CD4-positive, alpha-beta T cell treated with Interleukin-10 for 1 hour (primary cell): ENCODE results near the gene FBLN5.
A peak's percentile ranks its signal among the peaks of the same experiment; 100 is the strongest.
"Not testable (repeated sequence)": the region's sequence is repeated elsewhere in the genome, so short reads cannot be mapped to it uniquely, and the experiment has no call there.

Experiments
- DNase-seq: peaks from one replicate; pipeline ENCODE4 v3.0.0-alpha.2; 2020

The FBLN5 gene

DNA sequence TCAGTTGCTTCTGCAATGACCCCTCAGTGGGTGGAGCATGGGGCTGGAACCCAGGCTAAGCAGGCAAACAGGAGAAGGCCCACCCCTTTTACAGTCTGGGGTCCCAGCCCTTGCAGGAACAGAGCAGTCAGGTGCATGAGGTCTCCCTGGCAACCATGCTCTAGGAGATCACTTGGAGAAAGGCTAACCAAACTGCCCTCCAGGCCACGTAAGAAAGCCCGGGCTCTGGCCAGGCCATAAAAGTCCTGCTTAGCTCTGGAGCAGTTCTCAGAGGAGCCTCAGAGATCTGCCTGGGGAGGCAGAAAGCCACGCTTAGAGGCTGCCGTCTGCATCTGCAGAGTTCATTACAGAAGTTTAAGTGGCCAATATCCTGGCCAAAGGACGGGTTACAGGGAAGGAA lies 65.1 kb downstream of the FBLN5 start:
- no peak for DNase-seq

- DNase-seq = no peak
Observed at GRCh38 chr14:91879196-91879595, 68.3 kb downstream of the FBLN5 start.

GRCh38 chr14:91878274-91878673 lies 69.2 kb downstream of the FBLN5 start:
- no peak for DNase-seq

DNA sequence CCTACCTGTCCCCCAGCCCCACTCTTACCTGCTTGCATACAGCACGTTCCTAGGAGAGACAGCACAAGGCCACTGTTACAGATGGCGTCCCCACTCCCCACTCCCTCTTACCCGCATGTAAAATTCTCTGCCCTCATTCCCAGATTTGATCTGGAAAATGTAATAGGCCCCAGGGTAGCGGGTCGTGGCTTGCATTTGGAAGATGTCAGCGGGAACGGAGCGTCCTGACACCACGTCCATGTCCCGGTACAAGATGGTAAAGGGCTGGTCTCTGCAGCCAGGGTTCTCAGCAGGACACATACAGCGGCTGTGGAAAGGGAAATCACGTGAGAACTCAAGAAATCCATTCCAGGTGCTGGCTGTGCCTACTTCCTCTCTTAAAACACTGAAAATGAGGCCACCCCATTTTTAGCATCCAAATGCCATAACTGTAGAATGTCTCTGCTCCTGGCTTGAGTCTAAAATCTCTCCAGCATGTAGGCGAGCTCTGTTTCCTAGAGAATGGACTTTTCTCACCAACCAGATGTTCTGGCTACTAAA lies 70.0 kb downstream of the FBLN5 start:
- no peak for DNase-seq

GRCh38 chr14:91876492-91876891 lies 71.0 kb downstream of the FBLN5 start:
- DNase-seq = no peak

DNA sequence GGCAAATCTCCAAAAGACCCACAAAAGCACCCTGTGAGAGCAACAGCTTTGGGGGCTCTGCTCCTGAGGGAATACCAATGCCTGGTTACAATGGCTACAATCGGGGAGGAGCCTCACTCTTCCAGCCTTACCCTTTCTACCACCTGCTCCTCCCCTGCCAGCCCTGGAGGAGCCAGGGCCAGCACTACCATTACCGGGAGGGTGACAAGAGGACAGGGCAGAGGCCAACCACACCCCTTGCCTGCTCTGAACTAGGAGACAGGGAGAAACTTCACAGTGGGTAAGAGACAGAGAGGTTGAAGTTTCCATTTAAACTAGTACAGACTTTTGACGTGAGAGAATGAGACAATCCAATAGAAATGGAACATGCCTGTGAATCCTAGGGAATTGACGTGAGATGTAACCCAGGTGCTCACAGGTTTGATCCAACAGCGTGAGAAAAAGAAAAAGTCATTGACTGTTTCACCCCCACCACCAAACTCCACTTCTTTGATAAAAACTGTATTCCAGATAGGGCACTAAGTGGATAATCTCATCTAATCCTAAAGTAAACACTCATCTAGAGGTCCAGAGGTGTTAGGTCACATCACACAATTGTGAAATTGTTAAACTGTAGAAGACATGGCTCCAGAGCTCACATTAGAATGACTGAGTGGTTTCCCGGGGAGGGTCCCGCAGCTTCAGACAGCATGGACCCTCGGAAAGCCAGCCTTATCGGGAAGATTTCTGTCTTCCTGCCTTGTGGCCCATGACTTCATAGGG lies 71.8 kb downstream of the FBLN5 start:
- no peak for DNase-seq

- DNase-seq = peak; percentile 88
Observed at GRCh38 chr14:91873471-91874415, 73.8 kb downstream of the FBLN5 start.

DNA sequence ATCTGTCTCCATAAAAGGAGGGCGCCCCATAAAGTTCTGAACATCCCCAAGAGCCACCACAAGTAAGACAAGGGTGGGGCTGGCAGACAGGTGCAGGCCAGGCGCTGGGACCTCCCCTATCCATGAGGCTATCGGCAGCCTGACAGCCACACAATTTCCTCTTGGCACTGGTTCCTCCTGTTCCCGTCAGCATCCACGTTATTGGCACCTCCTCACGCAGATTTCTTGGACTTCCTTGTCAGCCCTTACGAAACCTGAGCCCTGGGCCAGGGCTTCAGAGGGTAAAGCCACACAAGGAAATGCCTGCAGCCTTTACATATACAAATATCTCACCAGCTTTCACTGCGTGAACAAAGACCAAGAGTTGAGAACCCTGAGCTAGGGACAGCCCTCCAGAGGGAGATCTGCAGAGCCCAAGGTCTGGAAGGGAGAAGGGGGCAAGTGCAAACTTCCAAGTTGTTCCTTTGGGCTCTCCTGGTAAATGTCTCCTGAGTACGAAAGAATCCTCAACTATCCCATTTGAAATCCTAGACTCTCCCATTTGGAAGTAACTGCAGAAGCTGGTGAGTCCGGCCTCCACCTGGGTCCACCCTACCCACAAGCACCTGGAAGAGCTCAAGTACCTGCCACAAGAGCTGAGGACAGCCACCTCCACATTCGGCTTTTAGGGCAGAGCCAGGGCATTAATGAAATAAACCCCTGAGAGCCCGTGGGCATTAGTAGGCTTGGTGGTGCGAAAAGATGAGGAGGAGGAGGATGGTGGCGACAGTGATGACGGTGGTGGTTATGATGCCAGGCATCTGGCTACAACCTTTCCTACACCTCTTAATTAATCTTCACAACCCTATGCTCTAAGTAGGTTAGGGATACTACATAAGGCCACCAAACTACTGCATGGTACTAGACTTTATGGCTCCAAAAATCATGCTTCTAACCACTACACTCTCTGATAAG lies 74.7 kb downstream of the FBLN5 start:
- peak; percentile 76 for DNase-seq

DNA sequence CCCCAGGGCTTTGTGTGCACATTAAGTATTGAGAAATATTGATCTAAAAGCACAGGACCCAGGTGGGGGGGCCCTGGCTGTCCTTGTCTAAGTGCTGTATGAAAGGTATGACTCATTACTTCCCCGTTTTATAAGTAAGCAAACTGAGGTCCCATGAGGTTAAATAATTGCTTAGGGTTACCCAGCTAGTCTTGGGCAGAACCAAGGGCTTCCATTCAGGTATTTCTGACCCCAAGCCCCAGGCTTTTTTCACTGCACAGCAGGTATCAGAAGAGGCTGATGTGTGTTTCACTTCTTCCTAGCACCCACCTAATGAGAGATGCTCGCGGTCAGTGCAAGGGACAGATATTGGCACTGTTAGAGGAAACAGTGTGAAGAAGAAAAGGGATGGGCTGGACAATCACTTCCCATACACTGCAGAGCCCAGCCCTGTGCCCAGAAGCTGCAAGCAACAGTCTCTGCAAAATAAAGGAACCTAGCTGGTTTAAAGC lies 75.4 kb downstream of the FBLN5 start:
- peak; percentile 48 for DNase-seq

DNA sequence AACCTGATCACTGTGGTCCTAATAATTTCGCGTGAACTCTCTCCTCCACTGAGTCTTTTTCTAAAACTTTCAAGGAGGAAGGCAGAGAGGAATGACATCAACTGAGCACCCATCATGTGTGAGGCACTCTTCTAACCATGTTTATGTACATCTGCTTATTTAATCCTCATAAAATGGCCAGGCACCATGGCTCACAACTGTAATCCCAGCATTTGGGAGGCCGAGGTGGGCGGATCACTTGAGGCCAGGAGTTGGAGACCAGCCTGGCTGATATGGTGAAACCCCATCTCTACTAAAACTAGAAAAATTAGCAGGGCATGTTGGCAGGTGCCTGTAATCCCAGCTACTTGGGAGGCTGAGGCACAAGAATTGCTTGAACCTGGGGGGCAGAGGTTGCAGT lies 76.1 kb downstream of the FBLN5 start:
- DNase-seq = not testable (repeated sequence)

DNA sequence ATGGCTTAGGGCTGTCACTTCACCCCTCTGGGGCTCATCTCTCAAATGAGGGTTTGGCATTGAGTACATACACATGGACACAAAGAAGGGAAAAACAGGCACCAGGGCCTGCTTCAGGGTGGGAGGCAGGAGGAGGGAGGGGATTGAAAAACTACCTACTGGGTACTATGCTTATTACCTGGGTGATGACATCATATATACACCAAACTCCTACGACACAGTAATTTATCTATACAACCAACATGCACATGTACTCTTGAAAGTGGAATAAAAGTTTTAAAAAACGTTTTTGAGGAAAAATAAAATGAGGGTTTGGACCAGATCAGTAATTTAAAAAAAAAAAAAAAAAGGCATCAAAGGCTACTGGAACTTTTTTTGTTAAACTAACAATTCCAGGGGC lies 76.6 kb downstream of the FBLN5 start:
- DNase-seq = no peak

DNA sequence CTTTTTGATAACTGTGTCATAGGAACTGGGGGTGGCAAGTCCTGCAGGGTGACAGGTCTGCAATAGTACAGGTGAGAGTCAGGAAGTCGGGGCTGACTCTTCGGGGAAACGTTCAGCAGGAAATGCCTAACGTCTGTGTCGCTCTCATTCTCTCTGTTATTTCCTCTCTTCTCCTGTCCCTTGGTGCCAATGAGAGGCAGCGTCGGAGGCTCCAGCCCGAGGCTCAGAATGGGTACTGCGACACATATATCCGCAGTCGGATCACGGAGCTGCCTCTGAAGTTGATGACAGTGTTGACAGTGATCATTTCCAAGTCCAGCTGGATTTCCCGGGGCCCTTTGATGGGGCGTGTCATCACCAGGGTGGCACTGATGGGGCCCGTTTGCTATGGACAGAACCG lies 77.5 kb downstream of the FBLN5 start:
- DNase-seq = peak; percentile 89

DNA sequence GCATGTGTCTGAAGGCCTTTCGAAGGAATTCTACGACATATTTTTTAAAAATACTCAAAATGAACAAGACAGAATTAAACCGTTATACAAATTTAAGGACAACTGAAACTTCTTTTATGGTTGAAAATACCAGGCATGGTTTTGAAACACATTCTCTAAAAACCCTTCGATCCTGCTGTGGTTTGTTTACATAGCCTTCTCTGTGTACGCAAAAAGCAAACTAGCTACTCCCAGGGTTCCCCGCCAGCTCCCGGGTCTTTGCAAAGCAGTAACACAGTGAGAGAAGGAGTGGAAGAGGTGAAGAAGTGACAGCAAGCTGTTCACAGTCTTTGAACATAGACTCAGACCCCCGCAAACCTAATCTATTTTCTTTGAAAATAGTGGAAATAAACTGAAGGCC lies 77.9 kb downstream of the FBLN5 start:
- no peak for DNase-seq

DNA sequence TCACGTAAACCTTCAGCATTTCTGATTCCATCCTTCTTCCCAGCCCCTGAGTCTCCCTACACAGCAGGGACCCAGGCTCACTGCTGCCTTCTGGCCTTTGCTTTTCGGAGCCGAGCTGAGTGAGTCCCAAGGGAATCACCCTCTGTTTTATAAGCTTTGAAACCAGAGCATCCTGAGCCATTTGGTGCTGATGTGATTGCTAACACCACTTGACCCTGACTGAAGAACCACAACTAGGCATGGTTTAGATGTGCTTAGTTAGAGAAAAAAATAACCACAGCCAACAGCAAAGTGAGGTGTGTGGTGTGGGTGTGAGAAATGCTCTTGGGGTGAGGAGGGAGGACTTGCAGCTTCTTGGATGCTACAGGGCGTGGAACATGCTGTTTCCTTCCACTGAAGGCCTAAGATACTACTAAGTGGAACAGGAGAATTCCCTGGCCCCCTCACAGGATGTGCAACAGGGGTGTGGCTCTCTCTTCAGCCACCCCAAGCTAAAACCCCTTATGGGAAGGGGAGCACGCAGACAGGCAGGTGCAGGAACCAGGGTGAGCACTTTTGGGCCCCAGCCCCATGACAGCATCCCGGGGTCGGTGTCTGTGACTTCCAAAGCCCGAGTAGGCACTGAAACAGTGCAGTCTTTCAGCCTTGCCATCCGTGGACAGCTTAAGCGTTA lies 80.0 kb downstream of the FBLN5 start, which contains the start of gene TC2N:
TC2N (minus strand) TSS at position 221 of the 673 bp plus-strand sequence. CDS start 53,767 bp downstream, outside the sequence.
- DNase-seq = peak; percentile 77

DNA sequence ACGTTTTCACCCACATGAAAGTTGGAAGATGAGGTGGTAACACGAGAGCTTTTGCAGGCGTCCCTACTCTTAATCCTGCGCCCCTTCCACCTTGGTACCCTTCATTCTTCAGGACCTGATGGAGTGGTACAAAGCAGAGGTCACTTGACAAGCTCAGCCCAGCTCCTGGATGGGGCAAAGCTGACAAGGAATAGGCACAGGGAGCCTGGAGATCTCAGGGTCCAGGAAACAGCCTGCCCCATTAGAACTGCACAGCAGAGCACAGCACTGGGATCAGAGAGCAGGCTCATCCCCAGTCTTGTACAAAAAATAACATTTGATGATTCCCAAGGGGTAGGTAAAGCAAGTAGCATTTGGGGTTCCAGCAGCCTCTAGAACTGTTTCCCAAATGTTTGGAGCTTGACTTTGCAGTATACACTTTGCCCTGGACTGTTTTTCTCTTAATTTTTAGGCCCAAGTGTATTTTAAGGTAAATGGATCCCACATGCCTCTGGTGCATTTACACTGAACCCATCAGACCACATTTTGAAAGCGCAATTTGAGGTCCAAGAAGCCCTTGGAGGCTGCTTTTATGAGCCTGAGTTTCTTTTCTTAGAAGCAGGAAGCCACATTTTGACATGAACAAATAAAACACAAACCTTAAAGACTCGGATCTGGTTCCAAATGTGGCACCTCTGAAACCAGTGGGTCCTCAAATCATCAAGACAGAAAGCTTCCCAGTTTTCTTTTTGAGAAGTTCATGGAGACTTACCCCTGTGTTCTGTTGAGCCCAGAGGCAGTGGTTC lies 80.8 kb downstream of the FBLN5 start:
- DNase-seq = no peak

GRCh38 chr14:91866061-91866460 lies 81.4 kb downstream of the FBLN5 start:
- no peak for DNase-seq

GRCh38 chr14:91862417-91862816 lies 85.1 kb downstream of the FBLN5 start:
- DNase-seq = no peak

- DNase-seq = peak; percentile 35
Observed at GRCh38 chr14:91861091-91861490, 86.4 kb downstream of the FBLN5 start.

- no peak for DNase-seq
Observed at GRCh38 chr14:91860238-91860637, 87.3 kb downstream of the FBLN5 start.

DNA sequence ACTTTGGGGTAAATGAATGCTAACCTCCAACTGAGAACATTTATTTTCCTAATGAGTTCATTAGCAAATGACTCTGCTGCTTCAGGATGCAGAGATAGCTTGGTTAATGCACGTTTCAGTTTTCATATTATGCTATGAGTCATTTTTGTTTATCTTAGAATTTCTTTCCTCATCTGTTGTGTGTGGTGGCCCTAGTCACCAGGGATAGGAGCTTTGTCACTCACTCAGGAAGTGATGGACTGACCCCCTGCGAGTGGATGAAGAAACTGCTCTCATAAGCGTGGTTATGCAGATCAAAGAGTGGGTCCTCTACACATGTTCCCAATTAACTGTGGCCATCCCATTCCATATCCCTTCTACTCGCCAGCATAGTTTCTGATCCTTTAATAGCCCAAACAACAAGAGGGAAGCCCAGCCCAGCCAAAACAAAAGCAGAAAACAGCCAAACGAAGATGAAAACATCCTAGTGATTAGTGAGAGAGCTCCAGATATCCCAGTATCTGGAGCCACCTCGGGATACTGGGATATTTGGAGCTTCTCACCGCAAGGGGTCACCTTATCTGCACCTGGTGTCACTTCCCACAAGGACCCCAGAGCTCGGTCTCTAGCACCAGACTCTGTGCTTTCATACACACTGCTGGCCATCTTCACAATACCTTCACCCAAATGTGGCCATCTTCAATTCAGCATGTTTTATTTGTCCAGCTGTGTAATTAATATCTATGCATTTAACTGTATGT lies 88.8 kb downstream of the FBLN5 start:
- DNase-seq = no peak
